Transverse colon (tissue), 4 donors: ENCODE data around the gene UBE2L3.

ENCODE experiments used
- CTCF ChIP-seq, 5 experiments: fragments of 200-600 bp in 3 of 5; fragments of 450-650 bp in 2 of 5; sonication (generic) in 3 of 5; IDR thresholded peaks; 1 replicate in 2 of 5; 2 replicates in 3 of 5; pipeline ENCODE4 v1.5.1; 2016 to 2017; ENCODE audit warnings: antibody characterized with exemption in 5 of 5, inconsistent platforms in 3 of 5, mild to moderate bottlenecking in 2 of 5, moderate library complexity in 1 of 5
- EP300 ChIP-seq: sonication (generic); formaldehyde crosslinking; IDR thresholded peaks from one replicate; pipeline ENCODE4 v1.6.1; 2017; ENCODE audit warnings: antibody characterized with exemption, low read depth
- POLR2A ChIP-seq: fragments of 450-650 bp; IDR thresholded peaks from one replicate; pipeline ENCODE4 v1.6.1; 2016; ENCODE audit warnings: antibody characterized with exemption, mild to moderate bottlenecking, moderate library complexity
- POLR2AphosphoS5 ChIP-seq, 3 donors: sonication (generic); formaldehyde crosslinking; IDR thresholded peaks; one replicate each; pipeline ENCODE4 v1.6.1; 2016; ENCODE audit warnings: antibody characterized with exemption in 3 of 3

DNA sequence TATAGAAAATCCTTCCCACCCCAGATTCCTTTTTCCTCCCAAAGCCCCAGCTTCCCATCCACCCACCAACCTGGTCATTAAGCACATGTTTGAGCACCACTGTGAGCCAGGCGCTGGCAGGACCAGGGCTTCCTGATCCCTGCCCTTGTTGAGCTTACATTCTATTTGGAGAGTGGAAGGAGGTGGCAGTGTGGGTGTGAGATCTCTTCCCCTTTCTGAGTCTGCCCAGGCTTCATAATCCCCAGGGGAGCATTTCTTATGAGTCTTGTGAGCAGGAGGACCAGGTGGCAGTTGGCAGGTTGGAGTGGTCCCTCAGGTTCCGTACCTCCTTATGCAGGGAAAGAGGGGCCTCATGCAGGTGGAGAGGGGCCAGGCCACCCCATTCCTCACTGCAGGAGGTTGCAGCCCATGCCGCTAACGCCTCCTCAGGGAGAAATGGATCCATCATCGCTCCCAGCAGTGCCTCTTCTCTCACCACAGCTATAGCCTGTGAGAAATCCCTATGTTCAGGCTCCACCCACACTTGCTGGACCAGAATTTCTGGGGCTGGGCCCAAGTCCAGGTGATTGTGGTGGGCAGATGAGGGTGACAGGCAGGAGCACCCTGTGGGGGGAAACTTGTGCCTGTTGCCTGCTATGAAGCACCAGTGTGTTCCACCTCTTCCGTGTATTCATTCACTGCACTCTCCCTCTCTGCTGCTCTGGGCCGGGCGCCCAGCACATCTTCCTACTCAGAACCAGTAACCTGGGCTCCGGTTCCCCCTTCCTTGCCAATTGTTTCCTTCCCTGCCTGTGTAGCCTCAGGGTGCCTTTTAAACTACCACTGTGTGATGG is 23.5 kb downstream of the UBE2L3 start:
- TF ChIP-seq POLR2A = no peak
- TF ChIP-seq CTCF (IDR thresholded peaks at IDR 0.05) = no peak
- TF ChIP-seq POLR2AphosphoS5 (IDR thresholded peaks at IDR 0.05) = no peak
- TF ChIP-seq EP300 = no peak
